Astrocyte (in vitro differentiated cells and primary cell): Measurements from ENCODE around the gene POLE.

Experiments
- CTCF ChIP-seq: IDR thresholded peaks from 2 replicates; pipeline ENCODE4 v1.5.1; 2011; ENCODE audit warnings: low read depth, mild to moderate bottlenecking, inconsistent platforms, low read length, moderate library complexity; ENCODE audit not compliant: insufficient read depth
- EZH2 ChIP-seq: IDR thresholded peaks from 2 replicates; pipeline ENCODE4 v1.6.1; 2012; ENCODE audit warnings: mild to moderate bottlenecking, low read length, inconsistent platforms; ENCODE audit not compliant: insufficient read depth

- TF ChIP-seq CTCF (no peak), EZH2 (no peak)
Observed at GRCh38 chr12:132664206-132665148, 22.7 kb downstream of the POLE start.
